ENCODE measurements around the gene BRWD1. TPM values are rescaled to one million over a fixed set of nuclear protein-coding genes. Genes with fewer than 3 reads are reported as not detected.

BRWD1 gene
- total RNA-seq, 1 experiment from 2014 or later: 28.8 TPM

DNA sequence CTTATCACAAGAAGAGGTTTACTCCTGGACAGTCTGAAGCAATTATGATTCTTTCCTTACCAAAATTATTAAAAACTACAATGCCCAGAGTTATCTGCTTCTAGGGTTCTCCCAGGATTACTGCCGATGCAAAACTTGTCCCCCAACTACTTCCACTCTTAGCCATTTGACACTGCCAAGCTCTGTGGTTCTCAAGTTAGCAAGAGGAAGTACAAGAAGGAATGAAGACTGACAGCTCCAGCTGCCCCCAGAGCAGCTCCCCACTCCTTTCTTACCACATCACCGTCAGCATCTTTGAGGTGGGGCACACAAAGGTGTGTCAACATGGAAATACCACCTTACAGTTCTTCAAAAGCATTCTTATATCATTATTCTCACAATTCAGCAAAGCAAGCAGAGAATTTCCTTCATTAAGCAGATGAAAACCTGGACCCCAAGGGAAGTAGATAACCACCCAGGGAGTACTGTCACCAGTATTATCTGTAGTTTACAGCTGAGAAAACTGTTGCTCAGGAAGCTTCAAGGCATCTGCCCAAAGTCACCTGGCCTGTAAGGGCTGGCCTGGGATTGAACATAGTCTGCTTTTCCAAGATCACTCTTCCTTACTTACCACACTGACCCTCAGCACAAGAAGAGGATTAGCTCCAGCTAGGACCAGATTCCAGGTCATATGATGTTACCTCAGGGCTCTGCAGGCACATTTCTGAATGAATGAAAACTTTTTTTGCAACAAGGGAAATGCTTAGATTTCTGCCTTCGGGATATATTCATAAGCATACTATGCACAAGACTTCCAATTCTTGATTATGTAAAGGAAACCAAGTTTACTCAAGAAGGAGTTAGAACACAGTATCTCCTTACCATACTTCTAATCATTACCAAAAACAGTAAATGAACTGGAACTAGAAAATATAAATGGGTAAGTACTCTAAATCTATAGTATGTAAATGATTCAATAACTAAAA, 139.4 kb downstream of the BRWD1 start:
- no peak for DNase-seq
- CTCF ChIA-PET: no interaction called here
- H3K36me3 Mint-ChIP-seq (ENCODE audit: insufficient read depth, unreplicated experiment): peaks cover 4% of the 10 kb centered on the region
- H3K27ac Mint-ChIP-seq (ENCODE audit: unreplicated experiment): no peak overlapping the region
- peaks cover 8% of the 10 kb centered on the region for H3K4me1 Mint-ChIP-seq (ENCODE audit: low read depth, unreplicated experiment)
- no peaks in the 10 kb centered on the region for H3K9me3 Mint-ChIP-seq (ENCODE audit: low read depth, unreplicated experiment)
- H3K27me3 Mint-ChIP-seq (ENCODE audit: unreplicated experiment): no peaks in the 10 kb centered on the region
- H3K4me3 Mint-ChIP-seq (ENCODE audit: low read depth, unreplicated experiment): no peak overlapping the region
- BruUV-seq (replicated peaks): no TSS peak
- intact Hi-C loops (cut with micrococcal nuclease; ENCODE audit: unreplicated experiment): no loop called here
- no peak for TF ChIP-seq CTCF (IDR thresholded peaks at IDR 0.05; ENCODE audit: unreplicated experiment)

- CTCF ChIA-PET: no interaction called here
- intact Hi-C loops (cut with micrococcal nuclease; ENCODE audit: unreplicated experiment): no loop called here
- Mint-ChIP-seq H3K4me3 (ENCODE audit: low read depth, unreplicated experiment) (no peak overlapping the region), H3K27ac (ENCODE audit: unreplicated experiment) (no peak overlapping the region), H3K27me3 (ENCODE audit: unreplicated experiment) (no peaks in the 10 kb centered on the region), H3K36me3 (ENCODE audit: insufficient read depth, unreplicated experiment) (peaks cover 4% of the 10 kb centered on the region), H3K9me3 (ENCODE audit: low read depth, unreplicated experiment) (peaks cover 3% of the 10 kb centered on the region), H3K4me1 (ENCODE audit: low read depth, unreplicated experiment) (no peaks in the 10 kb centered on the region)
- no peak for DNase-seq
- no peak for TF ChIP-seq CTCF (IDR thresholded peaks at IDR 0.05; ENCODE audit: unreplicated experiment)
- BruUV-seq (replicated peaks): no TSS peak
Observed at GRCh38 chr21:39169906-39170305, 143.5 kb downstream of the BRWD1 start.

- CTCF ChIA-PET: no interaction called here
- no TSS peak for BruUV-seq (replicated peaks)
Observed at GRCh38 chr21:39168800-39169199, 144.6 kb downstream of the BRWD1 start.

GRCh38 chr21:39164523-39164922, 148.9 kb downstream of the BRWD1 start:
- TF ChIP-seq CTCF (IDR thresholded peaks at IDR 0.05; ENCODE audit: unreplicated experiment): no peak
- H3K27me3 Mint-ChIP-seq (ENCODE audit: unreplicated experiment): no peaks in the 10 kb centered on the region
- H3K4me3 Mint-ChIP-seq (ENCODE audit: low read depth, unreplicated experiment): no peak overlapping the region
- no peak for DNase-seq
- no peaks in the 10 kb centered on the region for H3K4me1 Mint-ChIP-seq (ENCODE audit: low read depth, unreplicated experiment)
- BruUV-seq (replicated peaks): no TSS peak
- CTCF ChIA-PET: no interaction called here
- H3K9me3 Mint-ChIP-seq (ENCODE audit: low read depth, unreplicated experiment): peaks cover 6% of the 10 kb centered on the region
- intact Hi-C loops (cut with micrococcal nuclease; ENCODE audit: unreplicated experiment): no loop called here
- H3K36me3 Mint-ChIP-seq (ENCODE audit: insufficient read depth, unreplicated experiment): no peaks in the 10 kb centered on the region
- no peak overlapping the region for H3K27ac Mint-ChIP-seq (ENCODE audit: unreplicated experiment)

More at GRCh38 chr21:39168800-39169199, 144.6 kb downstream of the BRWD1 start:
- Mint-ChIP-seq H3K27ac (ENCODE audit: unreplicated experiment) (no peak overlapping the region), H3K4me3 (ENCODE audit: low read depth, unreplicated experiment) (no peak overlapping the region), H3K27me3 (ENCODE audit: unreplicated experiment) (no peaks in the 10 kb centered on the region), H3K4me1 (ENCODE audit: low read depth, unreplicated experiment) (no peaks in the 10 kb centered on the region), H3K36me3 (ENCODE audit: insufficient read depth, unreplicated experiment) (no peaks in the 10 kb centered on the region), H3K9me3 (ENCODE audit: low read depth, unreplicated experiment) (peaks cover 3% of the 10 kb centered on the region)
- intact Hi-C loops (cut with micrococcal nuclease; ENCODE audit: unreplicated experiment): no loop called here
- no peak for DNase-seq
- no peak for TF ChIP-seq CTCF (IDR thresholded peaks at IDR 0.05; ENCODE audit: unreplicated experiment)

All from Calu3 (cell line).